Dermis blood vessel endothelial cell (primary cell): Measurements from ENCODE around the gene PEX6. TPM values are rescaled to one million over a fixed set of nuclear protein-coding genes. Genes with fewer than 3 reads are reported as not detected.
A peak's percentile ranks its signal among the peaks of the same experiment; 100 is the strongest.
"Not testable (repeated sequence)": the region's sequence is repeated elsewhere in the genome, so short reads cannot be mapped to it uniquely, and the experiment has no call there.

Experiments
- DNase-seq: peaks from one replicate; pipeline ENCODE4 v3.0.0; 2010
- total RNA-seq: library from RNA; depleted of rRNA; stranded (reverse); fragments of >200 nt; gene quantifications from 2 replicates; pipeline ENCODE4 v1.2.3, GENCODE V29; 2014

The PEX6 gene
- total RNA-seq, 1 donor from 2014 or later: 45.8 TPM

- DNase-seq: not testable (repeated sequence)
Observed at GRCh38 chr6:42998205-42998604, 19.2 kb upstream of the PEX6 start.

- DNase-seq: no peak
Observed at GRCh38 chr6:42996513-42996912, 17.5 kb upstream of the PEX6 start.

- DNase-seq: no peak
Observed at GRCh38 chr6:42993445-42993844, 14.5 kb upstream of the PEX6 start.

GRCh38 chr6:42989923-42990322 is 10.9 kb upstream of the PEX6 start:
- no peak for DNase-seq

GRCh38 chr6:42988486-42989020 is 9.6 kb upstream of the PEX6 start:
- peak; percentile 61 for DNase-seq

GRCh38 chr6:42987533-42988451 is 8.8 kb upstream of the PEX6 start:
- DNase-seq: no peak

GRCh38 chr6:42984924-42985475 is 6.0 kb upstream of the PEX6 start:
- peak; percentile 30 for DNase-seq

GRCh38 chr6:42984001-42984923 is 5.3 kb upstream of the PEX6 start, which contains the start of gene PPP2R5D:
Gene PPP2R5D (plus strand): TSS chr6:42984570. CDS start chr6:42984678, 108 bp downstream.
- peak; percentile 99 for DNase-seq

GRCh38 chr6:42981836-42982235 is 2.9 kb upstream of the PEX6 start:
- no peak for DNase-seq

- peak; percentile 45 for DNase-seq
Observed at GRCh38 chr6:42979523-42980177, 669 bp upstream of the PEX6 start.

- peak; percentile 43 for DNase-seq
Observed at GRCh38 chr6:42978487-42978838, 518 bp downstream of the PEX6 start.

GRCh38 chr6:42974919-42975505 is 4.0 kb downstream of the PEX6 start:
- no peak for DNase-seq

GRCh38 chr6:42973926-42974325 is 5.1 kb downstream of the PEX6 start:
- DNase-seq: no peak

GRCh38 chr6:42971746-42972327 is 7.1 kb downstream of the PEX6 start:
- DNase-seq: no peak

GRCh38 chr6:42970871-42971612 is 7.9 kb downstream of the PEX6 start:
- DNase-seq: peak; percentile 30

GRCh38 chr6:42969934-42970333 is 9.0 kb downstream of the PEX6 start:
- no peak for DNase-seq

- no peak for DNase-seq
Observed at GRCh38 chr6:42969431-42969830, 9.6 kb downstream of the PEX6 start.

- no peak for DNase-seq
Observed at GRCh38 chr6:42968783-42969182, 10.2 kb downstream of the PEX6 start.

- DNase-seq: no peak
Observed at GRCh38 chr6:42968126-42968701, 10.8 kb downstream of the PEX6 start.

- no peak for DNase-seq
Observed at GRCh38 chr6:42967228-42967627, 11.8 kb downstream of the PEX6 start.
